ENCODE data around the gene THBS4. TPM values are rescaled to one million over a fixed set of nuclear protein-coding genes. Genes with fewer than 3 reads are reported as not detected.

THBS4 gene
- total RNA-seq, 2 donors from 2014 or later, result 13.6 to 50.5 TPM

DNA sequence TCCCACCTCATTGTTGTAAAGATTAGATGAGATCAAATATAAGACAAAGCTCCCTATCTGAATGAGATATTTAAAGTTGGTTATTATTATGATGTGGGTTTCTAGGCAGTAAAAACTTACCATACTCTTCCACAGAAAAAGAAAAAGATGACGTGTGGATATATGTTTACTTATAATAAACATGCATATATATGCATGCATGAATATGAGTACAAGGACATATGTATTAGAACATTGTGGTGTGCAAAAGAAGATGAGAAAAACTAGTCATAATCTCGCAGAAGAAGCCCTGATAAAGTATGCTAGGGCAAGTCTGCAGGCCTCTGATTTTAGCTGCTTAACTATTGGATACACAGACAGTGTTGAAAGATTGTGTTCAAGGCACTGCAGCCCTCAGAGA is 10.1 kb upstream of the THBS4 start:
- Histone ChIP-seq H3K4me3 (ENCODE audit: low read length) (no peak overlapping the region), H3K4me1 (ENCODE audit: control insufficient read depth, insufficient read depth, low read length) (no peaks in the 10 kb centered on the region), H3K27me3 (ENCODE audit: control insufficient read depth, insufficient read depth, low read length, poor library complexity, severe bottlenecking) (no peaks in the 10 kb centered on the region), H3K27ac (ENCODE audit: low read depth, low read length) (no peak overlapping the region), H3K9ac (ENCODE audit: extremely low read depth, low read length, poor library complexity, severe bottlenecking) (no peak overlapping the region), H3K9me3 (ENCODE audit: control insufficient read depth, low read length) (no peaks in the 10 kb centered on the region), H3K36me3 (ENCODE audit: control insufficient read depth, insufficient read depth, low read length) (no peaks in the 10 kb centered on the region)
- Mint-ChIP-seq H3K27ac (no peak overlapping the region), H3K27me3 (ENCODE audit: insufficient read depth) (peaks cover 3% of the 10 kb centered on the region), H3K4me3 (no peak overlapping the region), H3K9me3 (no peaks in the 10 kb centered on the region), H3K36me3 (ENCODE audit: low read depth) (no peaks in the 10 kb centered on the region), H3K4me1 (no peaks in the 10 kb centered on the region)
- TF ChIP-seq CTCF (conservative IDR thresholded peaks at IDR 0.05), result no peak
- WGBS, 2 experiments (ENCODE audit: insufficient coverage in 1 of 2, insufficient read length in 1 of 2), result 98 to 100% methylated on average over 1 of the region's 2 CpGs
- no peak for DNase-seq

DNA sequence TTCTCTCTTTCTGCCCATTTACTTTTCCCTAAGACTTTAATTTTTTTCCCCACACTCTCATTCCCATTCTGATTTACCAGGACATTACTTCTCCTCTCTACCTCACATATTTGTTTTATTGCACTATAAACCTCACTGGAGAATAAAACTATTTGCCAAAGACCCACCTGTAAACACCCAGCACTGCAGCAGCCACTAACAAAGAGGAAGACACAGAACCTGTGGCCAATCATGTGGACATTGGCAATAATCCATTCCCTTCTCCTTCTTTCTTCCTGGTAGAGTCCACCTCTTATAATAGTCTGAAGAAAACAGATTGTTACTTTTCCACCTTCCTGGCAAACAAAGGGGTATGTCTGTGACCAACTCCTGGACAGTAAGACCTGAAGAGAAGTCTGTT is 8.3 kb upstream of the THBS4 start:
- Mint-ChIP-seq H3K4me1 (no peaks in the 10 kb centered on the region), H3K27me3 (ENCODE audit: insufficient read depth) (peaks cover 6% of the 10 kb centered on the region), H3K9me3 (no peaks in the 10 kb centered on the region), H3K36me3 (ENCODE audit: low read depth) (no peaks in the 10 kb centered on the region), H3K4me3 (no peak overlapping the region), H3K27ac (no peak overlapping the region)
- Histone ChIP-seq H3K27me3 (ENCODE audit: control insufficient read depth, insufficient read depth, low read length, poor library complexity, severe bottlenecking) (no peaks in the 10 kb centered on the region), H3K9ac (ENCODE audit: extremely low read depth, low read length, poor library complexity, severe bottlenecking) (no peak overlapping the region), H3K4me3 (ENCODE audit: low read length) (no peak overlapping the region), H3K36me3 (ENCODE audit: control insufficient read depth, insufficient read depth, low read length) (no peaks in the 10 kb centered on the region), H3K27ac (ENCODE audit: low read depth, low read length) (no peak overlapping the region), H3K4me1 (ENCODE audit: control insufficient read depth, insufficient read depth, low read length) (no peaks in the 10 kb centered on the region), H3K9me3 (ENCODE audit: control insufficient read depth, low read length) (no peaks in the 10 kb centered on the region)
- no peak for DNase-seq
- TF ChIP-seq CTCF (conservative IDR thresholded peaks at IDR 0.05), result no peak

GRCh38 chr5:80031109-80031508 is 4.0 kb upstream of the THBS4 start:
- H3K9ac ChIP-seq (ENCODE audit: extremely low read depth, low read length, poor library complexity, severe bottlenecking), result no peak overlapping the region
- H3K9me3 ChIP-seq (ENCODE audit: control insufficient read depth, low read length), result no peaks in the 10 kb centered on the region
- H3K36me3 Mint-ChIP-seq (ENCODE audit: low read depth), result no peaks in the 10 kb centered on the region
- no peak for TF ChIP-seq CTCF (conservative IDR thresholded peaks at IDR 0.05)
- H3K27ac ChIP-seq (ENCODE audit: low read depth, low read length), result no peak overlapping the region
- no peak overlapping the region for H3K4me3 Mint-ChIP-seq
- no peak overlapping the region for H3K27ac Mint-ChIP-seq
- H3K27me3 Mint-ChIP-seq (ENCODE audit: insufficient read depth), result peaks cover 38% of the 10 kb centered on the region
- no peak overlapping the region for H3K4me3 ChIP-seq (ENCODE audit: low read length)
- peaks cover 6% of the 10 kb centered on the region for H3K4me1 Mint-ChIP-seq
- no peaks in the 10 kb centered on the region for H3K36me3 ChIP-seq (ENCODE audit: control insufficient read depth, insufficient read depth, low read length)
- no peak for DNase-seq
- no peaks in the 10 kb centered on the region for H3K9me3 Mint-ChIP-seq
- H3K4me1 ChIP-seq (ENCODE audit: control insufficient read depth, insufficient read depth, low read length), result peaks cover 4% of the 10 kb centered on the region
- peaks cover 32% of the 10 kb centered on the region for H3K27me3 ChIP-seq (ENCODE audit: control insufficient read depth, insufficient read depth, low read length, poor library complexity, severe bottlenecking)
- WGBS, 2 experiments (ENCODE audit: insufficient coverage in 1 of 2, insufficient read length in 1 of 2), result 84% methylated on average over 1 of the region's 1 CpG; no CpG with 5 or more reads in 1 of the 2 experiments

All from endodermal cell (in vitro differentiated cells).